LNCaP clone FGC (cell line): Measurements from ENCODE around the gene SEMA6B.
"Not testable (repeated sequence)": the region's sequence is repeated elsewhere in the genome, so short reads cannot be mapped to it uniquely, and the experiment has no call there.

Experiments used
- DNase-seq: peaks from one replicate; pipeline ENCODE4 v3.0.0-alpha.2; 2011; ENCODE audit warnings: low read depth
- H3K4me3 ChIP-seq: 2 replicates; pipeline ENCODE4 v1.5.1; 2011; ENCODE audit warnings: mild to moderate bottlenecking, low read depth, low read length, control low read depth
- TF ChIP-seq, protein P1 (sequence below): IDR thresholded peaks from 2 replicates; pipeline ENCODE4 v1.5.1; 2012; ENCODE audit warnings: mild to moderate bottlenecking; ENCODE audit not compliant: control insufficient read depth, insufficient read depth; ENCODE audit errors: extremely low read depth

The SEMA6B gene

GRCh38 chr19:4568886-4569285, 9.4 kb upstream of the SEMA6B start:
- H3K4me3 ChIP-seq: no peak overlapping the region
- no peak for DNase-seq
- TF ChIP-seq, protein P1, sequence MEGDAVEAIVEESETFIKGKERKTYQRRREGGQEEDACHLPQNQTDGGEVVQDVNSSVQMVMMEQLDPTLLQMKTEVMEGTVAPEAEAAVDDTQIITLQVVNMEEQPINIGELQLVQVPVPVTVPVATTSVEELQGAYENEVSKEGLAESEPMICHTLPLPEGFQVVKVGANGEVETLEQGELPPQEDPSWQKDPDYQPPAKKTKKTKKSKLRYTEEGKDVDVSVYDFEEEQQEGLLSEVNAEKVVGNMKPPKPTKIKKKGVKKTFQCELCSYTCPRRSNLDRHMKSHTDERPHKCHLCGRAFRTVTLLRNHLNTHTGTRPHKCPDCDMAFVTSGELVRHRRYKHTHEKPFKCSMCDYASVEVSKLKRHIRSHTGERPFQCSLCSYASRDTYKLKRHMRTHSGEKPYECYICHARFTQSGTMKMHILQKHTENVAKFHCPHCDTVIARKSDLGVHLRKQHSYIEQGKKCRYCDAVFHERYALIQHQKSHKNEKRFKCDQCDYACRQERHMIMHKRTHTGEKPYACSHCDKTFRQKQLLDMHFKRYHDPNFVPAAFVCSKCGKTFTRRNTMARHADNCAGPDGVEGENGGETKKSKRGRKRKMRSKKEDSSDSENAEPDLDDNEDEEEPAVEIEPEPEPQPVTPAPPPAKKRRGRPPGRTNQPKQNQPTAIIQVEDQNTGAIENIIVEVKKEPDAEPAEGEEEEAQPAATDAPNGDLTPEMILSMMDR: no peak

DNA sequence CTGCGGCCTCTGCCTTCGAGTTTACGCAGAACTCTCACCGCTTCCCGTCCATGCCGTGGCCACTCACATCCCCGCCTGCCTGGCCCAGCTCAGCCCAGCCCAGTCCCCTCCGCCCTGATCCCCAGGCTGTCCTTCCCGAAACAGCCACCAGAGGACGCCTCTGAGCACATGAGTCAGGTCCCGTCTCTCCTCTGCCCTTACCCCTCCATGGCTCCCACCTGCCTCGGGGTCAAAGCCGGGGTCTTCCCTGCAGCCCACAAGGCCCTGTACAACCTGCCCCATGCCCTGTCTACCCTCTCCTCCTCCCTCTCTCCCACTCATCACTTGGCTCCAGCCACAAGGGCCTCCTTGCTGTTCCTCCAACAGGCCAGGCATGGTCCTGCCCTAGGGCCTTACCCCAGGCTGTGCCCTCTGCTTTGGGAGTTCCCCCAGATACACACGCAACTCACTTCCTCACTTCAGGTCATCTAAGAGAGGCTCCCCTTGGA, 8.1 kb upstream of the SEMA6B start:
- no peak for DNase-seq
- TF ChIP-seq, protein P1: peak; percentile 73
- no peak overlapping the region for H3K4me3 ChIP-seq

GRCh38 chr19:4566402-4567051, 7.0 kb upstream of the SEMA6B start:
- DNase-seq: no peak

GRCh38 chr19:4563562-4563961, 4.1 kb upstream of the SEMA6B start:
- DNase-seq, H3K4me3 ChIP-seq: not testable (repeated sequence)

More at GRCh38 chr19:4566402-4567051, 7.0 kb upstream of the SEMA6B start:
- H3K4me3 ChIP-seq: no peak overlapping the region
- TF ChIP-seq, protein P1: no peak

DNA sequence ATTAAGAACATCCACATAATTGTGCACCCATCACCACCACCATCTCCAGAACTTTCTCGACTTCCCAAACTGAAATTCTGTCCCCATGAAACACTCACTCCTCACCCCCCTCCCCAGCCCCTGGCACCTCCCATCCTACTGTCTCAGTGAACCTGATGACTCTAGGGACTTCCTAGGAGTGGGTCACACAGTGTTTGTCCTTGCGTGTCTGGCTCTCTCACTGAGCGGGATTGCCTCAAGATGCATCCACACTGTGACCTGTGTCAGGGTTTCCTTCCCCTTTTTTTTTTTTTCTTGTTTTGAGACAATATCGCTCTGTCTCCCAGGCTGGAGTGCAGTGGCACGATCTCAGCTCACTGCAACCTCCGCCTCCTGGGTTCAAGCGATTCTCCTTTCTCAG, 2.6 kb upstream of the SEMA6B start:
- not testable (repeated sequence) for DNase-seq, H3K4me3 ChIP-seq

DNA sequence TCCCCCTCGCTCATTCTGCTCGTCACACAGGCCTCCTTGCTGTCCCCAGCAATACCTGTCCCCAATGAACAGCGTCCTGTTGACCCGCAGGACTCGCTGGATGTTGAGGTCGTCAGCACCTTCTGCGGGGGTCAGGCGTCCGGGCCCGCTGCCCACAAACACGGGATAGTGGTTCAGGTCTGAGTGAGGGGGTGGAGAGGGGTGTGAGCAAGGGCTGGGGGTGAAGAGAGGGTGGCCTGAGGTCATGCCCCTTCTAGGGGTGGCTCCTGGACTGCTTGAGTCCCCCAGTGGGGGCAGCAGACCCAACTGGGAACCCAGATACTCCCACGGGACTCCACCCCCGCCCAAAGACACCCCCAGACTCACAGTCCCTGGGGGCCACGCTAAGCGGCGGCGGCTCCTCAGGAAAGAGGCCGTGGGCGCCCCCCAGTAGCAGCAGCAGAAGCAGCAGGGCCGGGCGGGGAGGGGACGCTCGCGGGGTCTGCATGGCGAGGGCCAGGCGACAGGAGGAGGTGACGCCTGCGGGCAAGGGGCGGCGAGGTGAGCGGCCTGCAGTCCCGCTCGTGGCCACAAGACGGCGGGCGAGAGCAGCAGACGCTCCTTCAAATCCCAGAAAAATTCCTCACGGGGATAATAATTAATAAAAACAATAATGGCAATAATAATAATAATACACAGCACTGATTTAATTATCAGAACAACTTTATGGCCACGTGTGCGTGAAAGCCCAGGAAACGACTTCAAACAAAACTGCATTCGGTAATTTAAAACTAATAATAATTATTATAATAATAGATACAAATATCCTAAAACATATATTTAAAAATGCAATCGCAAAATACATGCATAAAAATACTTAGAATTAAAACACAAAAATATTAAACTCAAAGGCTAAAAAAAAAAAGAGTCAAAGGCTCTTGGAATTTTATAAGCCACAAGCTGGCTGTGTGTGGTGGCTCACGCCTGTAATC, 1.2 kb downstream of the SEMA6B start:
- TF ChIP-seq, protein P1: peak; percentile 96
- DNase-seq: no peak
- no peak overlapping the region for H3K4me3 ChIP-seq

GRCh38 chr19:4557144-4557970, 2.1 kb downstream of the SEMA6B start:
- TF ChIP-seq, protein P1: 0 out of 2 replicates have a peak, but pooled peaks have one; percentile 12
- no peak for DNase-seq
- H3K4me3 ChIP-seq: no peak overlapping the region
